H1 (cell line): ENCODE results near the gene SLC6A3. TPM values are rescaled to one million over a fixed set of nuclear protein-coding genes. Genes with fewer than 3 reads are reported as not detected.

Experiments
- CTCF ChIA-PET: fragments of 300-600 bp; sonication (Branson Sonifier 250); formaldehyde crosslinking; loops from one replicate; lab custom pipeline; 2021; ENCODE audit not compliant: partially characterized antibody; lab: Charles Lee
- POLR2A ChIA-PET: fragments of 300-600 bp; sonication (Branson Sonifier 250); formaldehyde crosslinking; loops from one replicate; lab custom pipeline; 2021; ENCODE audit warnings: inconsistent platforms; ENCODE audit not compliant: partially characterized antibody; lab: Charles Lee
- DNase-seq, 2 experiments: peaks; one replicate each; pipeline versions ENCODE4 v3.0.0 to v3.0.0-alpha.2; 2010 to 2022; ENCODE audit warnings: low spot score in 2 of 2, low read depth in 1 of 2, mixed read lengths in 1 of 2
- FAIRE-seq: peaks from 2 replicates; lab custom pipeline; 2011; peaks lifted over from hg19 to GRCh38; lab: Jason Lieb, UNC
- H2AFZ ChIP-seq: 2 replicates; pipeline ENCODE4 v1.8.1; 2012; ENCODE audit warnings: low read length, inconsistent platforms
- H2AK5ac ChIP-seq: 2 replicates; pipeline ENCODE4 v1.6.1; 2013; ENCODE audit warnings: low read depth, low read length
- H2BK120ac ChIP-seq: replicated peaks from 2 replicates; pipeline ENCODE3; 2013; ENCODE audit warnings: low read depth, low read length, inconsistent platforms
- H2BK12ac ChIP-seq: 2 replicates; pipeline ENCODE4 v1.6.1; 2013; ENCODE audit warnings: low read depth, low read length
- H2BK15ac ChIP-seq: 2 replicates; pipeline ENCODE4 v1.6.1; 2013; ENCODE audit warnings: low read length
- H2BK20ac ChIP-seq: 2 replicates; pipeline ENCODE4 v1.6.1; 2013; ENCODE audit warnings: low read length
- H2BK5ac ChIP-seq: 2 replicates; pipeline ENCODE4 v1.6.1; 2013; ENCODE audit warnings: low read depth, low read length
- H3K14ac ChIP-seq: 2 replicates; pipeline ENCODE4 v1.6.1; 2013; ENCODE audit warnings: inconsistent platforms; ENCODE audit not compliant: insufficient read length
- H3K18ac ChIP-seq: 2 replicates; pipeline ENCODE4 v1.6.1; 2013; ENCODE audit warnings: low read length; ENCODE audit errors: extremely low read depth
- H3K23ac ChIP-seq: 2 replicates; pipeline ENCODE4 v1.6.1; 2013; ENCODE audit warnings: inconsistent platforms; ENCODE audit not compliant: insufficient read length
- H3K23me2 ChIP-seq: 2 replicates; pipeline ENCODE4 v1.6.1; 2013; ENCODE audit warnings: low read depth, low read length
- H3K27ac ChIP-seq: 2 replicates; pipeline ENCODE4 v1.6.1; 2011; ENCODE audit warnings: low read depth, low read length, inconsistent platforms
- H3K27me3 ChIP-seq, 4 experiments: replicated peaks in 1 of 4; 1 replicate in 1 of 4; 2 replicates in 3 of 4; pipeline versions ENCODE4 v1.6.1 to v1.8.1; 2011 to 2013; ENCODE audit warnings: low read length in 3 of 4, mild to moderate bottlenecking in 3 of 4, inconsistent platforms in 2 of 4, mixed read lengths in 2 of 4, moderate library complexity in 1 of 4; ENCODE audit not compliant: control insufficient read depth in 3 of 4, insufficient read depth in 3 of 4; ENCODE audit errors: extremely low read depth in 1 of 4
- H3K36me3 ChIP-seq, 4 experiments: 2 replicates each; pipeline versions ENCODE4 v1.6.1 to v1.8.1; 2011 to 2013; ENCODE audit warnings: mild to moderate bottlenecking in 4 of 4, low read length in 3 of 4, moderate library complexity in 2 of 4, control low read depth in 1 of 4, inconsistent platforms in 1 of 4; ENCODE audit not compliant: insufficient read depth in 4 of 4, control insufficient read depth in 2 of 4
- H3K4ac ChIP-seq: replicated peaks from 2 replicates; pipeline ENCODE3; 2013; ENCODE audit warnings: low read length, low read depth, mixed read lengths, inconsistent platforms; ENCODE audit not compliant: insufficient read length
- H3K4me1 ChIP-seq, 4 experiments: replicated peaks in 1 of 4; 1 replicate in 1 of 4; 2 replicates in 3 of 4; pipeline versions ENCODE4 v1.6.1 to v1.8.1; 2011 to 2013; ENCODE audit warnings: low read length in 3 of 4, inconsistent platforms in 2 of 4, mixed read lengths in 1 of 4; ENCODE audit not compliant: insufficient read depth in 4 of 4, control insufficient read depth in 3 of 4
- H3K4me2 ChIP-seq, 2 experiments: 2 replicates each; pipeline versions ENCODE4 v1.6.1 to v1.8.1; 2011 to 2013; ENCODE audit warnings: low read depth in 2 of 2, low read length in 2 of 2, control low read depth in 1 of 2, inconsistent platforms in 1 of 2, mild to moderate bottlenecking in 1 of 2; ENCODE audit not compliant: insufficient read depth in 1 of 2
- H3K4me3 ChIP-seq, 4 experiments: fragments of 200-600, 300-600 bp in 1 of 4; sonication (generic), shearing (Covaris generic), sonication (Bioruptor Twin) in 1 of 4; 2 replicates each; pipeline versions ENCODE4 v1.5.1 to v1.8.1; 2011 to 2016; ENCODE audit warnings: low read length in 4 of 4, low read depth in 3 of 4, control low read depth in 2 of 4, inconsistent platforms in 2 of 4, mild to moderate bottlenecking in 2 of 4, mixed read lengths in 1 of 4, moderate library complexity in 1 of 4; ENCODE audit not compliant: insufficient read depth in 2 of 4; ENCODE audit errors: extremely low read depth in 1 of 4
- H3K56ac ChIP-seq: replicated peaks from 2 replicates; pipeline ENCODE3; 2013; ENCODE audit warnings: low read depth, mild to moderate bottlenecking, mixed read lengths, low read length, inconsistent platforms; ENCODE audit not compliant: insufficient read length
- H3K79me1 ChIP-seq: 2 replicates; pipeline ENCODE4 v1.6.1; 2013; ENCODE audit warnings: low read depth, low read length, control low read depth
- H3K79me2 ChIP-seq, 2 experiments: 2 replicates each; pipeline versions ENCODE4 v1.6.1 to v1.8.1; 2012 to 2013; ENCODE audit warnings: low read length in 2 of 2, mild to moderate bottlenecking in 2 of 2, inconsistent platforms in 1 of 2; ENCODE audit not compliant: insufficient read depth in 2 of 2, control insufficient read depth in 1 of 2
- H3K9ac ChIP-seq, 4 experiments: replicated peaks in 1 of 4; 1 replicate in 1 of 4; 2 replicates in 3 of 4; pipeline versions ENCODE4 v1.6.1 to v1.8.1; 2011 to 2013; ENCODE audit warnings: low read depth in 3 of 4, low read length in 3 of 4, control low read depth in 2 of 4, mild to moderate bottlenecking in 2 of 4, moderate library complexity in 2 of 4, inconsistent platforms in 1 of 4; ENCODE audit errors: extremely low read depth in 1 of 4
- H3K9me3 ChIP-seq, 2 experiments: 2 replicates each; pipeline versions ENCODE4 v1.6.1 to v1.8.1; 2012 to 2013; ENCODE audit warnings: mild to moderate bottlenecking in 2 of 2, moderate library complexity in 2 of 2, control low read depth in 1 of 2, inconsistent platforms in 1 of 2, low read depth in 1 of 2, low read length in 1 of 2, mixed read lengths in 1 of 2; ENCODE audit not compliant: insufficient read depth in 2 of 2
- H4K20me1 ChIP-seq, 2 experiments: replicated peaks in 1 of 2; 2 replicates each; pipeline versions ENCODE3 to v1.8.1; 2011 to 2013; ENCODE audit warnings: inconsistent platforms in 2 of 2, low read length in 2 of 2, mild to moderate bottlenecking in 1 of 2; ENCODE audit not compliant: insufficient read depth in 2 of 2, control insufficient read depth in 1 of 2
- H4K5ac ChIP-seq: 2 replicates; pipeline ENCODE4 v1.6.1; 2013; ENCODE audit warnings: low read length, low read depth, mixed read lengths, inconsistent platforms; ENCODE audit not compliant: insufficient read length
- H4K8ac ChIP-seq: 2 replicates; pipeline ENCODE4 v1.8.0; 2013; ENCODE audit warnings: mild to moderate bottlenecking, moderate library complexity, low read length, inconsistent platforms; ENCODE audit not compliant: insufficient read depth; ENCODE audit errors: extremely low read depth
- H4K91ac ChIP-seq: replicated peaks from 2 replicates; pipeline ENCODE3; 2013; ENCODE audit warnings: low read length, mixed read lengths, inconsistent platforms; ENCODE audit not compliant: insufficient read length
- RAD21 ChIP-seq, 2 experiments: IDR thresholded peaks in 1 of 2; conservative IDR thresholded peaks in 1 of 2; 2 replicates each; pipeline ENCODE4 v1.6.1; 2011; ENCODE audit warnings: low read depth in 2 of 2, low read length in 2 of 2, improper control_type of control experiment in 1 of 2, inconsistent platforms in 1 of 2, mild to moderate bottlenecking in 1 of 2, moderate library complexity in 1 of 2
- SAP30 ChIP-seq: fragments of 300-600 bp; sonication (generic); IDR thresholded peaks from 2 replicates; pipeline ENCODE4 v1.7.1; 2012; ENCODE audit warnings: low read length, moderate library complexity, mild to moderate bottlenecking, inconsistent platforms; ENCODE audit not compliant: insufficient read depth, insufficient replicate concordance
- SIN3A ChIP-seq, 2 experiments: IDR thresholded peaks in 1 of 2; conservative IDR thresholded peaks in 1 of 2; 2 replicates each; pipeline ENCODE4 v1.6.1; 2011 to 2012; ENCODE audit warnings: low read length in 2 of 2, improper control_type of control experiment in 1 of 2, low read depth in 1 of 2, mild to moderate bottlenecking in 1 of 2
- SIRT6 ChIP-seq: IDR thresholded peaks from one replicate; pipeline ENCODE4 v1.7.1; 2012; ENCODE audit warnings: low read length, inconsistent platforms
- WGBS, 2 experiments: shearing (Covaris generic) in 1 of 2; methylation state at CpG; one replicate each; pipeline versions ENCODE4 v1.1.6 to v1.1.7; 2013 to 2015; ENCODE audit warnings: low lambda C conversion rate in 2 of 2, mixed read lengths in 2 of 2, inconsistent platforms in 1 of 2, low coverage in 1 of 2, missing lambda C conversion rate in 1 of 2; ENCODE audit not compliant: insufficient replicate concordance in 2 of 2, insufficient coverage in 1 of 2, insufficient read length in 1 of 2; ENCODE audit errors: extremely low coverage in 1 of 2, missing lambda C conversion rate in 1 of 2; 5-methylcytosine and 5-hydroxymethylcytosine counted together
- polyA plus RNA-seq, 7 experiments: library from polyadenylated mRNA; depleted of rRNA in 3 of 7; stranded (reverse) in 5 of 7; unstranded in 2 of 7; fragments of >200 nt in 5 of 7; fragments of 200-250 nt in 2 of 7; gene quantifications; 1 replicate in 5 of 7; 2 replicates in 1 of 7; 4 replicates in 1 of 7; pipeline versions ENCODE4 v1.2.1 to v1.2.3, GENCODE V29; 2011 to 2013; ENCODE audit warnings: missing spikeins in 2 of 7, mixed read lengths in 2 of 7
- total RNA-seq: library from RNA; stranded (reverse); fragmentation: NEBNext Ultra II Directional; extraction: Animal tissue kit (Norgen Biotek cat#: 25700); gene quantifications from 2 replicates; pipeline ENCODE4 v1.2.1, GENCODE V29; 2021

SLC6A3 gene
- total and polyA plus RNA-seq, 2 of the 8 experiments (the other 6 are each of a cell fraction or from before 2014, with no cell fraction given) = 0.48 to 0.91 TPM

GRCh38 chr5:1409381-1410110 is 35.7 kb downstream of the SLC6A3 start:
- Histone ChIP-seq H4K8ac (no peak overlapping the region), H3K9ac (no peak overlapping the region), H2AK5ac (no peak overlapping the region), H3K18ac (no peak overlapping the region), H3K27me3 (no peaks in the 10 kb centered on the region), H2AFZ (no peak overlapping the region), H2BK5ac (no peak overlapping the region), H3K4me3 (no peak overlapping the region), H3K56ac (no peak overlapping the region), H4K20me1 (peaks cover 0 to 5% of the 10 kb centered on the region in 2 experiments), H3K79me2 (no peaks in the 10 kb centered on the region), H3K9me3 (no peaks in the 10 kb centered on the region), H3K27ac (no peak overlapping the region), H3K79me1 (no peaks in the 10 kb centered on the region), H3K23ac (no peak overlapping the region), H3K4ac (no peak overlapping the region), H2BK120ac (no peak overlapping the region), H3K4me2 (no peak overlapping the region), H2BK15ac (no peak overlapping the region), H4K5ac (no peak overlapping the region), H4K91ac (no peak overlapping the region), H3K23me2 (0 out of 2 replicates have a peak, but pooled peaks cover 2% of the 10 kb centered on the region), H3K14ac (no peak overlapping the region), H3K36me3 (no peaks in the 10 kb centered on the region), H2BK20ac (no peak overlapping the region), H2BK12ac (no peak overlapping the region), H3K4me1 (peaks cover 0 to 14% (median 8%) of the 10 kb centered on the region in 4 experiments; a peak in 5 of 7 replicates)
- CTCF ChIA-PET = interaction anchor here (0.9 to 3.2 kb wide), 11 partner anchors 8 to 201 kb away, joined by 3 to 31 read pairs (median 4); no protein-coding TSS in a partner anchor
- TF ChIP-seq SAP30 (peak; percentile 58), RAD21 (IDR thresholded peaks at IDR 0.05 in 1 of 2, conservative IDR thresholded peaks at IDR 0.05 in 1 of 2; ENCODE audit: low read depth in 2 of 2, low read length in 2 of 2) (0 out of 4 replicates have a peak, but pooled peaks of 1 of the 2 experiments have one; percentile 8), SIRT6 (no peak), SIN3A (conservative IDR thresholded peaks at IDR 0.05 in 1 of 2, IDR thresholded peaks at IDR 0.05 in 1 of 2; ENCODE audit: low read depth in 1 of 2, low read length in 2 of 2) (peak in 1 of 2 experiments; percentile 89; a peak in 2 of 4 replicates)
- WGBS, 2 experiments = 86% methylated on average over 33 of the region's 33 CpGs; no CpG with 5 or more reads in 1 of the 2 experiments
- DNase-seq (peak in 1 of 2 experiments; percentile 78), FAIRE-seq (no peak)
- POLR2A ChIA-PET = interaction anchor here (1.7 kb wide), 1 partner anchor 24 kb away, joined by 6 read pairs; no protein-coding TSS in a partner anchor
